KMS-11 (cell line): ENCODE measurements around the gene NUFIP1.

Experiments
- H2AFZ ChIP-seq: fragments of 200-600 bp; sonication (generic); 2 replicates; pipeline ENCODE4 v1.6.1; 2016; ENCODE audit warnings: antibody characterized with exemption, mixed run types, low read depth
- H3K27ac ChIP-seq: fragments of 200-600 bp; sonication (generic); 2 replicates; pipeline ENCODE4 v1.6.1; 2016; ENCODE audit warnings: mild to moderate bottlenecking, mixed run types
- H3K27me3 ChIP-seq: fragments of 200-600 bp; sonication (generic); 2 replicates; pipeline ENCODE4 v1.6.1; 2017; ENCODE audit warnings: mild to moderate bottlenecking, low read depth, mixed run types, moderate library complexity; ENCODE audit not compliant: insufficient read depth
- H3K36me3 ChIP-seq: fragments of 200-600 bp; sonication (generic); 2 replicates; pipeline ENCODE4 v1.6.1; 2017; ENCODE audit warnings: mild to moderate bottlenecking, mixed run types; ENCODE audit not compliant: insufficient read depth
- H3K4me1 ChIP-seq: fragments of 200-600 bp; sonication (generic); 2 replicates; pipeline ENCODE4 v1.6.1; 2016; ENCODE audit warnings: mild to moderate bottlenecking, low read depth, mixed run types; ENCODE audit not compliant: poor library complexity, severe bottlenecking
- H3K4me2 ChIP-seq: fragments of 200-600 bp; sonication (generic); 2 replicates; pipeline ENCODE4 v1.7.0; 2016; ENCODE audit warnings: mild to moderate bottlenecking, mixed run types
- H3K4me3 ChIP-seq: fragments of 200-600 bp; sonication (generic); IDR thresholded peaks from 2 replicates; pipeline ENCODE4 v1.6.1; 2017; ENCODE audit warnings: low read depth, low read length, mixed read lengths; ENCODE audit not compliant: insufficient read depth
- H3K79me2 ChIP-seq: fragments of 200-600 bp; sonication (generic); 2 replicates; pipeline ENCODE4 v1.6.1; 2016; ENCODE audit warnings: low read depth, mixed run types; ENCODE audit not compliant: insufficient read depth
- H3K9ac ChIP-seq: fragments of 200-600 bp; sonication (generic); 2 replicates; pipeline ENCODE4 v1.6.1; 2016; ENCODE audit warnings: mild to moderate bottlenecking, mixed run types
- H4K20me1 ChIP-seq: fragments of 200-600 bp; sonication (generic); 2 replicates; pipeline ENCODE4 v1.6.1; 2016; ENCODE audit warnings: mild to moderate bottlenecking, mixed run types; ENCODE audit not compliant: insufficient read depth
- TF ChIP-seq, protein P1 (sequence below): fragments of 200-600 bp; sonication (generic); conservative IDR thresholded peaks from 2 replicates; pipeline ENCODE4 v1.6.1; 2017; ENCODE audit warnings: low read depth, mild to moderate bottlenecking, antibody characterized with exemption, low read length, moderate library complexity, mixed read lengths

Gene NUFIP1

DNA sequence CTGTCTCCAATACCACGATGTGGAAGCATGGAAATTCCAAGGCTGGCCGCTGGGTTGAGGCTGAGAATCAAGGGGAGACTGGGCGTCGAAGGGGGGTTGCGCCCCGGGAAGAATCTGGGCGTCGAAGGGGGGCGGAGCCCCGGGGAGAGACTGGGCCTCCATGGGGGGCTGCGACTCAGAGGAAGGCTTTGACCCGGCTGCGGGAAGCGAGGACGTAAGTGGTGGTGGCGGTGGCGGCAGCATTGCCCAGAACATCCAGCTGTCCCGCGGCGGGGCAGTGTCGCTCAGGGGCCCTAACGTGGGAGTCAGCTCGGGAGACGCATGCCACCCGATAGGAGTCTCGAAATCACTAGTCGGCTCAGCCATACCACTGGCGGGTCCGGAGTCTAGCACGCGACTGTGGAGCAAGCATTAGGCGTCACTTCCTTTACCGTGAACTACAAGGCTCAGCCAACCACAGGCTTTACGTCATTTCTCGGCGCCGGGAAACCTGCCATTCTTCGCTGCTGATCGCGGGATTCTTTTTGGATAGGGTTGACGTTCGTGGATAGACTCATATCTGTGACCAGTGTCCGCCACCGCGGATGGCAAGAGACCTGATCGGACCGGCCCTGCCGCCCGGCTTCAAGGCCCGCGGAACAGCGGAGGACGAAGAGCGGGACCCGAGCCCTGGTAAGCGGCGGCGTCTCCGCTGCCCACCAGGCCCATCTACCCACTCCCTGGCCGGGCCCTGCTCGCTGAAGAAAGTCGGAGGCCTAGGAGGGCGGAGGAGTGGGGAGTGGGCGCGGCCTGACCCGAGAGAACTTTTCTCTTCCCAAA is at the start of gene NUFIP1, which contains the start of gene GPALPP1:
Gene NUFIP1, minus strand, starts transcription at position 401 of the 819 bp plus-strand sequence. Its CDS starts 35 bp downstream, at position 366.
Gene GPALPP1, plus strand, starts transcription at position 468 of the 819 bp plus-strand sequence. Its CDS starts 117 bp downstream, at position 585.
- Histone ChIP-seq H4K20me1 (no peaks in the 10 kb centered on the region), H2AFZ (peak within 1 kb of the TSS; percentile 71), H3K4me3 (no peak within 1 kb of the TSS), H3K4me1 (peaks cover 17% of the 10 kb centered on the region), H3K27ac (peak within 1 kb of the TSS; percentile 53), H3K27me3 (no peaks in the 10 kb centered on the region), H3K4me2 (peak within 1 kb of the TSS; percentile 96), H3K36me3 (no peaks in the 10 kb centered on the region), H3K9ac (peak within 1 kb of the TSS; percentile 81), H3K79me2 (peaks cover 51% of the 10 kb centered on the region)
- TF ChIP-seq, protein P1, sequence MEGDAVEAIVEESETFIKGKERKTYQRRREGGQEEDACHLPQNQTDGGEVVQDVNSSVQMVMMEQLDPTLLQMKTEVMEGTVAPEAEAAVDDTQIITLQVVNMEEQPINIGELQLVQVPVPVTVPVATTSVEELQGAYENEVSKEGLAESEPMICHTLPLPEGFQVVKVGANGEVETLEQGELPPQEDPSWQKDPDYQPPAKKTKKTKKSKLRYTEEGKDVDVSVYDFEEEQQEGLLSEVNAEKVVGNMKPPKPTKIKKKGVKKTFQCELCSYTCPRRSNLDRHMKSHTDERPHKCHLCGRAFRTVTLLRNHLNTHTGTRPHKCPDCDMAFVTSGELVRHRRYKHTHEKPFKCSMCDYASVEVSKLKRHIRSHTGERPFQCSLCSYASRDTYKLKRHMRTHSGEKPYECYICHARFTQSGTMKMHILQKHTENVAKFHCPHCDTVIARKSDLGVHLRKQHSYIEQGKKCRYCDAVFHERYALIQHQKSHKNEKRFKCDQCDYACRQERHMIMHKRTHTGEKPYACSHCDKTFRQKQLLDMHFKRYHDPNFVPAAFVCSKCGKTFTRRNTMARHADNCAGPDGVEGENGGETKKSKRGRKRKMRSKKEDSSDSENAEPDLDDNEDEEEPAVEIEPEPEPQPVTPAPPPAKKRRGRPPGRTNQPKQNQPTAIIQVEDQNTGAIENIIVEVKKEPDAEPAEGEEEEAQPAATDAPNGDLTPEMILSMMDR, result no peak

DNA sequence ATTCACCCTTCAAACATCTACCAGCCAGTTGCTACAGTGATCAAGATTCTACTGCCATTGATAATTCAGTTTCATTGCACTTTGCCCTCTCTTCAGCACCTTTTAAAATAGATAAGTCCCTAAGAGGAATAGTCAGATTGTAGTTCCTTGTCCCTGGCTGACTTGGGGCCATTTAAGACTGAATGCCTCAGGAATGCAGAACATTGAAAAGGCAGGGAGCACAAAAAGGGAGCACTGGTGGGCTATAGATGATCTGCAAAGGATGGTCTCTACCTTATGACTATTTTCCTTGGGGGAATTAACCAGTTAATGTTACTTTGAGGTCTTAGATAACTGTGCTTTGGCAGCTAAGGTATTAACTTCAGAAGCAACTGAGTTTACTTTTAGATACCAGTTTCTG is 46.9 kb upstream of the NUFIP1 start:
- Histone ChIP-seq H4K20me1 (no peaks in the 10 kb centered on the region), H3K9ac (no peak overlapping the region), H3K79me2 (no peaks in the 10 kb centered on the region), H2AFZ (no peak overlapping the region), H3K4me1 (no peaks in the 10 kb centered on the region), H3K27me3 (no peaks in the 10 kb centered on the region), H3K4me3 (no peak overlapping the region), H3K27ac (no peak overlapping the region), H3K4me2 (no peak overlapping the region), H3K36me3 (no peaks in the 10 kb centered on the region)
- TF ChIP-seq, protein P1, result no peak

DNA sequence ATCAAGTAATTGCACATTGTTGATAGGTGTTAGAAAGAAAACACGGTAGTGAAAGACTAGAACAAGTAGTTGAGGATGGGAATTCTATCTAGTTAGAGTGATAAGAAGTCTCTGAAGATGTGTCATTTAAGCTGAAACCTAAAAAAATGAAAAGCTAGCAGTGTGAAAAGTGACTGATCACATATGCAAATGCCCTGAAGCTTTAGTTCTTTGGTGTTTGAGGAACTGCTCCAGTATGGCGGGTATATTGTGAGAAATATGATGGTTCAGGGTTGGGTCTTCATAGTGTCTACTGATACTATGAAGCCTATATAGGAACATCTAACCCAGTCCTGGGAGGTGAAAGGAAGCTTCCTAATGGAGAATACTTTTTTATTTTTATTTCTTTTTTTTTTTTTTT is 45.1 kb upstream of the NUFIP1 start:
- no peaks in the 10 kb centered on the region for H3K27me3 ChIP-seq
- no peaks in the 10 kb centered on the region for H4K20me1 ChIP-seq
- H3K36me3 ChIP-seq, result no peaks in the 10 kb centered on the region
- no peak overlapping the region for H3K4me2 ChIP-seq
- no peak overlapping the region for H3K27ac ChIP-seq
- H3K4me1 ChIP-seq, result no peaks in the 10 kb centered on the region
- no peak overlapping the region for H3K4me3 ChIP-seq
- no peak overlapping the region for H3K9ac ChIP-seq
- no peak overlapping the region for H2AFZ ChIP-seq
- H3K79me2 ChIP-seq, result no peaks in the 10 kb centered on the region
- TF ChIP-seq, protein P1, result no peak

DNA sequence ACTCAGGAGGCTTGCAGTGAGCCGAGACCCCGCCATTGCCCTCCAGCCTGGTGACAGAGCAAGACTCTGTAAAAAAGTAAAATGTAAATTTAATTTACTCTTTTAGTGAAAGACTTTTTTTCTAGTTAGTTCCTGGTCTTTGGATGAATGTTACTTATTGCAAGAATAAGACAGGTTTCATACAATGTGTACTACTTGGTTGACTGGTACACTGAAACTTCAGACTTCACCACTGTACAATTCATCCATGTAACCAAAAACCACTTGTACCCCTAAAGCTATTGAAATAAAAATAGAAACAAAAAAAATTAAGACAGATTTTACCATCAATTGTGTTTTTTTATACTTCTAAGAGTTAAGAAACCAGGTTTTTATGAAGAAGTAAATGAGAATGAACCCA is 35.6 kb upstream of the NUFIP1 start:
- H3K4me3 ChIP-seq, result no peak overlapping the region
- no peaks in the 10 kb centered on the region for H3K36me3 ChIP-seq
- H3K4me1 ChIP-seq, result peaks cover 3% of the 10 kb centered on the region
- no peak overlapping the region for H3K4me2 ChIP-seq
- no peaks in the 10 kb centered on the region for H3K27me3 ChIP-seq
- no peak overlapping the region for H3K9ac ChIP-seq
- H2AFZ ChIP-seq, result no peak overlapping the region
- no peak overlapping the region for H3K27ac ChIP-seq
- no peaks in the 10 kb centered on the region for H3K79me2 ChIP-seq
- H4K20me1 ChIP-seq, result no peaks in the 10 kb centered on the region
- TF ChIP-seq, protein P1, result no peak
